Gastroesophageal sphincter (tissue), 4 donors: ENCODE measurements around the gene SRRD. TPM values are rescaled to one million over a fixed set of nuclear protein-coding genes. Genes with fewer than 3 reads are reported as not detected.

Experiments used
- ATAC-seq: fragments of 150-250 bp; one replicate; pipeline ENCODE4 v1.9.1; 2016; ENCODE audit warnings: mild to moderate bottlenecking, moderate library complexity
- H3K27ac ChIP-seq, 4 donors: fragments of 200-600 bp; sonication (generic) in 3 of 4; 1 replicate in 3 of 4; 2 replicates in 1 of 4; pipeline ENCODE4 v1.5.1; 2016 to 2019
- H3K27me3 ChIP-seq: fragments of 200-600 bp; sonication (generic); one replicate; pipeline ENCODE4 v1.5.1; 2019
- H3K36me3 ChIP-seq, 2 donors: fragments of 200-600 bp; sonication (generic); one replicate each; pipeline ENCODE4 v1.5.1; 2019; ENCODE audit warnings: control low read depth in 1 of 2
- H3K4me1 ChIP-seq, 3 donors: fragments of 200-600 bp; sonication (generic); 1 replicate in 2 of 3; 2 replicates in 1 of 3; pipeline ENCODE4 v1.5.1; 2016 to 2019; ENCODE audit warnings: control low read depth in 2 of 3
- H3K4me3 ChIP-seq, 2 donors: fragments of 200-600 bp; sonication (generic); one replicate each; pipeline ENCODE4 v1.5.1; 2019; ENCODE audit warnings: mild to moderate bottlenecking in 1 of 2, moderate library complexity in 1 of 2
- H3K9me3 ChIP-seq, 3 donors: fragments of 200-600 bp; sonication (generic); one replicate each; pipeline ENCODE4 v1.5.1; 2017 to 2019; ENCODE audit warnings: control low read depth in 2 of 3
- CTCF ChIP-seq, 4 experiments: fragments of 200-600 bp in 2 of 4; fragments of 450-650 bp in 2 of 4; sonication (generic) in 1 of 4; IDR thresholded peaks; one replicate each; pipeline ENCODE4 v1.5.1; 2017 to 2019; ENCODE audit warnings: antibody characterized with exemption in 4 of 4, mild to moderate bottlenecking in 2 of 4, moderate library complexity in 2 of 4
- EP300 ChIP-seq: sonication (generic); formaldehyde crosslinking; IDR thresholded peaks from one replicate; pipeline ENCODE4 v1.6.1; 2017; ENCODE audit warnings: antibody characterized with exemption, mild to moderate bottlenecking
- POLR2A ChIP-seq, 2 donors: fragments of 450-650 bp; IDR thresholded peaks; one replicate each; pipeline ENCODE4 v1.6.1; 2017; ENCODE audit warnings: antibody characterized with exemption in 2 of 2, mild to moderate bottlenecking in 2 of 2, moderate library complexity in 1 of 2
- POLR2AphosphoS5 ChIP-seq: sonication (generic); formaldehyde crosslinking; IDR thresholded peaks from one replicate; pipeline ENCODE4 v1.6.1; 2017; ENCODE audit warnings: antibody characterized with exemption
- WGBS, 2 donors: methylation state at CpG; one replicate each; pipeline ENCODE4 v1.1.5; 2018; ENCODE audit warnings: low coverage in 1 of 2; 5-methylcytosine and 5-hydroxymethylcytosine counted together
- total RNA-seq, 4 donors: library from RNA; depleted of rRNA; stranded (reverse); fragments of >200 nt; gene quantifications; one replicate each; pipeline ENCODE4 v1.1.0, GENCODE V29; 2016

SRRD gene
- total RNA-seq, 4 donors from 2014 or later: 16.7 to 30.0 (median 23.5) TPM

- peaks cover 0 to 22% (median 0%) of the 10 kb centered on the region in 3 donors for H3K4me1 ChIP-seq
- H3K36me3 ChIP-seq: peaks cover 0 to 13% of the 10 kb centered on the region in 2 donors
- H3K4me3 ChIP-seq: no peak overlapping the region
- H3K27ac ChIP-seq: no peak overlapping the region
- no peaks in the 10 kb centered on the region for H3K27me3 ChIP-seq
- no peaks in the 10 kb centered on the region for H3K9me3 ChIP-seq
- no peak for ATAC-seq
- TF ChIP-seq EP300 (no peak), POLR2A (IDR thresholded peaks at IDR 0.05) (no peak), CTCF (IDR thresholded peaks at IDR 0.05) (no peak), POLR2AphosphoS5 (no peak)
- 64 to 70% methylated on average over 4 to 7 of the region's 15 CpGs for WGBS, 2 donors
Measured at GRCh38 chr22:26445577-26446275, 38.0 kb upstream of the SRRD start.

GRCh38 chr22:26446808-26447515, 36.7 kb upstream of the SRRD start:
- 56 to 77% methylated on average over 9 to 10 of the region's 17 CpGs for WGBS, 2 donors

GRCh38 chr22:26447584-26448329, 35.9 kb upstream of the SRRD start:
- ATAC-seq: no peak
- peaks cover 0 to 33% of the 10 kb centered on the region in 2 donors for H3K36me3 ChIP-seq
- H3K9me3 ChIP-seq: no peaks in the 10 kb centered on the region
- peaks cover 0 to 22% (median 0%) of the 10 kb centered on the region in 3 donors for H3K4me1 ChIP-seq
- H3K27me3 ChIP-seq: no peaks in the 10 kb centered on the region
- TF ChIP-seq POLR2AphosphoS5 (no peak), POLR2A (IDR thresholded peaks at IDR 0.05) (no peak), CTCF (IDR thresholded peaks at IDR 0.05) (no peak)
- 28% methylated on average over 9 of the region's 15 CpGs; no CpG with 5 or more reads in 1 of the 2 donors for WGBS, 2 donors
- H3K27ac ChIP-seq: peak overlapping the region in 1 of 4 donors; percentile 31
- no peak overlapping the region for H3K4me3 ChIP-seq

More at GRCh38 chr22:26446808-26447515, 36.7 kb upstream of the SRRD start:
- Histone ChIP-seq H3K4me3 (no peak overlapping the region), H3K36me3 (peaks cover 0 to 25% of the 10 kb centered on the region in 2 donors), H3K9me3 (no peaks in the 10 kb centered on the region), H3K27me3 (no peaks in the 10 kb centered on the region), H3K27ac (peak overlapping the region in 1 of 4 donors; percentile 31), H3K4me1 (peaks cover 0 to 22% (median 0%) of the 10 kb centered on the region in 3 donors)
- TF ChIP-seq EP300: no peak
- no peak for TF ChIP-seq CTCF (IDR thresholded peaks at IDR 0.05)
- no peak for TF ChIP-seq POLR2AphosphoS5
- TF ChIP-seq POLR2A (IDR thresholded peaks at IDR 0.05): no peak
- no peak for ATAC-seq

- TF ChIP-seq EP300: no peak
- TF ChIP-seq POLR2A (IDR thresholded peaks at IDR 0.05): no peak
- TF ChIP-seq CTCF (IDR thresholded peaks at IDR 0.05): no peak
- TF ChIP-seq POLR2AphosphoS5: no peak
- no peak for ATAC-seq
- 60 to 100% methylated on average over 1 to 2 of the region's 5 CpGs for WGBS, 2 donors
Measured at GRCh38 chr22:26448334-26448733, 35.3 kb upstream of the SRRD start.

More at GRCh38 chr22:26448334-26448733, 35.3 kb upstream of the SRRD start:
- Histone ChIP-seq H3K27ac (no peak overlapping the region), H3K36me3 (peaks cover 0 to 39% of the 10 kb centered on the region in 2 donors), H3K27me3 (no peaks in the 10 kb centered on the region), H3K4me1 (peaks cover 0 to 22% (median 0%) of the 10 kb centered on the region in 3 donors), H3K9me3 (no peaks in the 10 kb centered on the region), H3K4me3 (no peak overlapping the region)
